ENCODE results near the gene MRPL44. TPM values are rescaled to one million over a fixed set of nuclear protein-coding genes. Genes with fewer than 3 reads are reported as not detected.
A peak's percentile ranks its signal among the peaks of the same experiment; 100 is the strongest.

Gene MRPL44
- total RNA-seq, 2 experiments from 2014 or later: 37.5 to 39.7 TPM

DNA sequence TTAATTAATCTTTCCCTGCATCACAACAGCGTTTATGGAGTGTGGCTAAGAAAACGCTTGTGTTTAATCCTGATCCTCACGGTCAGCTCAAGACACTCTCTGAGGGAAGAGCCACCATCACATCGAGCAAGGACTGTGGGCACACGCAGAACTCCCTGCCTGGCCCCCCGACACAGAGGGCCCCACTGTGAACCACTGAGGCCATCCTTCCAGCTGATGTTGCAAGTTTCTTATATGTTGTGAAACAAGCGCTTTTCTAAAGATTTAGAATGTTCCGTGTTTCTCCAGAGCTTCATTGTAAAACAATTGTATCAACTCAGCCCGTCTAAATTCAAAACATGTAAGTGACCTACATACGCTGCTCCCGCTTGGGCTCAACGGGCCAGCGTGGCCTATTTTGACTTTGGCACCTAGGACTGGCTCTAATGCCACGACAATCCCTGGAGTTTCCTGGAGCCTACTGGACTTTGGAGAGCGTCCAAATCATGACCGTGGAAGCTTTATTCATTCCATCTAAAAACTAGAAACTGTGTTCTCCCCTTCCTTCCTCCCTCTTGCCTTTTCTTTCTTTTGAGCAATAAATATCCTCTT lies 46.9 kb downstream of the MRPL44 start:
- ATAC-seq (no peak), DNase-seq (no peak)
- Mint-ChIP-seq H3K4me3 (no peak overlapping the region), H3K4me1 (no peaks in the 10 kb centered on the region), H3K9me3 (ENCODE audit: low read depth) (no peaks in the 10 kb centered on the region), H3K36me3 (ENCODE audit: low read depth) (peaks cover 7% of the 10 kb centered on the region), H3K27me3 (no peaks in the 10 kb centered on the region), H3K27ac (no peak overlapping the region)
- ChIA-PET CTCF (interaction anchor here (1.1 to 2.2 kb wide), 3 partner anchors 12 to 365 kb away, joined by 3 to 7 read pairs (median 6); no protein-coding TSS in a partner anchor), POLR2A (interaction anchor here (0.5 kb wide), 1 partner anchor 520 kb away, joined by 3 read pairs; no protein-coding TSS in a partner anchor)
- intact Hi-C loops (cut with DNase I, micrococcal nuclease): no loop called here

DNA sequence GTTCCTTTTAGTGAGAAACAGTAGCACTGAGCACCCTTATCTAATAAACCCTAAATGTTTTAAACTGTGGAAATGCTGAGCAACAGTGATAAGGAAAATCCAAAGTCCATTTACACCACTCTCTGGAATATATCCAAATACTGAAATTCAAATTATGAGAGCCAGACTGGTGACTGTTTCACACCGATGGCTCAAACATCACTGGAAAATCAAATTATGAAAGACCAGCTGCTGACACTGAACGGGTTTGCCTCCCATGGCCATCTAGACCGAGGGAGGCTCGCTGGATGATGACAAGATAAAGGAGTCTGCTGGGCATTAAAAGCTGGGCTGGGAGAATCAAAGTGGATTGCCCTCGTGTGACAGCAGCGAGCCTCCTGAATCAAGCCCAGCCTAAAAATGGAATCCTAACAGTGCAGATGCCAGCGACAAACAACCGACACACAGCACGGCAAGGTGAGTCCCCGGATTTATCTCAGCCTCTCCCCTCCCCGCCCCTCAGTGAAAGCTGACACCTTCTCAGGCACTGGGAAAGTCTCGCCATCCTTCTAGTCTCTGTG lies 51.5 kb downstream of the MRPL44 start:
- Mint-ChIP-seq H3K36me3 (ENCODE audit: low read depth) (no peaks in the 10 kb centered on the region), H3K4me1 (peaks cover 5% of the 10 kb centered on the region), H3K27me3 (no peaks in the 10 kb centered on the region), H3K4me3 (no peak overlapping the region), H3K9me3 (ENCODE audit: low read depth) (no peaks in the 10 kb centered on the region), H3K27ac (no peak overlapping the region)
- ATAC-seq (no peak), DNase-seq (no peak)
- intact Hi-C loops (cut with DNase I, micrococcal nuclease): no loop called here
- ChIA-PET CTCF (interaction anchor here (3.5 kb wide), 1 partner anchor 14 kb away, joined by 16 read pairs; no protein-coding TSS in a partner anchor), POLR2A (no interaction called here)

DNA sequence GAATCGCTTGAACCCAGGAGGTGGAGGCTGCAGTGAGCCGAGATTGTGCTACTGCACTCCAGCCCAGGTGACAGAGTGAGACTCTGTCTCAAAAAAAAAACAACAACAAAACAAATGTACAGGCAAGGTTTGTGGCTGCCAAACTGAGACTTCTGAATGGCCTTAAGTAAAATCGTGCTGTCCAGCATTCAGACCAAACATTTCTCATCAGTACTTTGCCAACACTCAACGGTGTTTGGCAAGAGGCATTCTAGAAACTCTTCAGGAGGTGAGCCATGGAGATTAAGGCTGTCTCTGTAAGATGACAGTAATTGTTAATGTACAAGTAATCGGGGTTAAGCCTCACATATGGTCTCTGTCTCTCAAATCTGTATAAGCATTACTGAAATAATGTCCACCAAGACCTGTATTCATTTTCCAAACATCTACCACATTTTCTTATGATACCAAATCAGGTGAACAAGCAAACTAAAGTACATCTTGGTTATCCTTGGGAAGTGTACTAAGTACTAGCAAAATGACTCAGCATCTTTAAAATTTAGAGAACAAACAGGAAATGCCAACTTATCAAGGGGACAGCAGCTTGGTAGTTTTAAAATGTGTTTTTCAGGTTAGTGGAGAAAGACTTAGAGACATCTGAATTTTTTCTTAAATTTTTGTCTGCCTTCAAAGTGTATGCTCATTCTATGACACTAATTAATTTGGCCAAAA lies 52.5 kb downstream of the MRPL44 start:
- intact Hi-C loops (cut with DNase I, micrococcal nuclease): no loop called here
- Mint-ChIP-seq H3K27ac (no peak overlapping the region), H3K4me3 (no peak overlapping the region), H3K9me3 (ENCODE audit: low read depth) (no peaks in the 10 kb centered on the region), H3K36me3 (ENCODE audit: low read depth) (no peaks in the 10 kb centered on the region), H3K4me1 (peaks cover 5% of the 10 kb centered on the region), H3K27me3 (no peaks in the 10 kb centered on the region)
- DNase-seq: no peak
- ChIA-PET POLR2A (no interaction called here), CTCF (interaction anchor here (1.2 to 3.5 kb wide), 2 partner anchors 15 to 16 kb away, joined by 10 to 16 read pairs; no protein-coding TSS in a partner anchor)
- no peak for ATAC-seq

DNA sequence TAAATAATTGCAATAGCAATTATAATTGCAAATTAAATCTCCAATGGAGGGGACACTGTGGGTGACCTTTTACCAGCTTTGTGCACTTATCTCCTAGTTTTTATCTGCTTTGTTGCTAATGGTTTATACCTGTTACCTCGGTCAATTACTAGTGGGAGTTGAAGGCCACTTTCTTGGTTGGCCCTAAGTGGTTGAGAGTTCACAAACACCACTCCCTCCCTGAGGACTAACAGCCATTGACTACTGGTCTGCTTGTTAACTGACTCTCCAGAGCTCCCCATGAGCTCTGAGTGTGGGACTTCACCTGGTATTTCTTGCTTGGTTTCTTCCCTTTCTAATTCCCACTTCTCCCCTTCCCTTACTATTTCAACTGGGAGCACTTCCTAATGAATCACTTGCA lies 54.6 kb downstream of the MRPL44 start:
- no peaks in the 10 kb centered on the region for H3K27me3 Mint-ChIP-seq
- POLR2A ChIA-PET: no interaction called here
- H3K36me3 Mint-ChIP-seq (ENCODE audit: low read depth): no peaks in the 10 kb centered on the region
- intact Hi-C loops (cut with DNase I, micrococcal nuclease): no loop called here
- no peak for DNase-seq
- ATAC-seq: no peak
- H3K4me1 Mint-ChIP-seq: peaks cover 18% of the 10 kb centered on the region
- H3K27ac Mint-ChIP-seq: no peak overlapping the region
- CTCF ChIA-PET: no interaction called here
- H3K9me3 Mint-ChIP-seq (ENCODE audit: low read depth): no peaks in the 10 kb centered on the region
- no peak overlapping the region for H3K4me3 Mint-ChIP-seq

DNA sequence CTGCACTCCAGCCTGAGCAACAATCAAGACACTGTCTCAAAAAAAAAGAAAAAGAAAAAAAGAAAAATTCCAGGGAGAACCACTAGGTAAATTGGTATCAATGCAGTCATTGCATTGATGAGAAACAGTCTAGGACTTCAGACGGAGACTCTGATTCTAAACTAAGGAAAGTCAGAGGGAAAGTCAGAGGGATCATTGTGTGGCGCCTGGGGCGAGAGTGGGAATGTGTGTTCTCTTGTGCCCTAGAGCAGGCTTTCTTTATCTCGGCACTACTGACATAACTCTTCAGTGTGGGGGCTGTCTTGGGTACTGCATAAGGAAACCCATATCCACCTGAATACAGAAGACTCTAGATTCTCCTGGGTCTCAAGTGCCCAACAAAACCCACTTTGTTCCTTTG lies 57.1 kb downstream of the MRPL44 start:
- CTCF ChIA-PET: no interaction called here
- ATAC-seq (no peak), DNase-seq (no peak)
- intact Hi-C loops (cut with DNase I, micrococcal nuclease): no loop called here
- H3K9me3 Mint-ChIP-seq (ENCODE audit: low read depth): no peaks in the 10 kb centered on the region
- H3K27ac Mint-ChIP-seq: no peak overlapping the region
- H3K4me1 Mint-ChIP-seq: peaks cover 22% of the 10 kb centered on the region
- H3K27me3 Mint-ChIP-seq: no peaks in the 10 kb centered on the region
- H3K4me3 Mint-ChIP-seq: no peak overlapping the region
- POLR2A ChIA-PET: no interaction called here
- H3K36me3 Mint-ChIP-seq (ENCODE audit: low read depth): no peaks in the 10 kb centered on the region

DNA sequence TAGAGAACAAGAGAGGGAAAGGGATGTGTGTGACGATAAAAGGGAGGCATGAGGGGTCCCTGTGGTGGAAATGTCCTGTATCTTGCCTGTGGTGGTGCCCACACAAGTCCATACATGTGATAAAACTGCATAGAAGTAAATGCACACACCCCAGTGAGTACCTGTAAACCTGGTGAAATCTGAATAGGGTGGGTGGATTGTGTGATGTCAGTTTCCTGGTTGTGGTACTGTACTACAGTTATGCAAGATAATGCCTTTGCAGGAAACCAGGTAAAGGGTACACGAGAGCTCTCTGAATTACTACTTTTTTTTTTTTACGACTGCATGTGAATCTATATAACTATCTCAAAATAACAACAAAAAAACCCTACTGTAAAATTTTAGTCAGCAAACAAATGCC lies 59.7 kb downstream of the MRPL44 start:
- peaks cover 22% of the 10 kb centered on the region for H3K4me1 Mint-ChIP-seq
- H3K36me3 Mint-ChIP-seq (ENCODE audit: low read depth): peaks cover 4% of the 10 kb centered on the region
- ChIA-PET CTCF (interaction anchor here (1.1 kb wide), 1 partner anchor 23 kb away, joined by 4 read pairs; no protein-coding TSS in a partner anchor), POLR2A (no interaction called here)
- H3K27ac Mint-ChIP-seq: no peak overlapping the region
- peak; percentile 75 for ATAC-seq
- no peak overlapping the region for H3K4me3 Mint-ChIP-seq
- intact Hi-C loops (cut with DNase I, micrococcal nuclease): no loop called here
- no peaks in the 10 kb centered on the region for H3K27me3 Mint-ChIP-seq
- no peak for DNase-seq
- H3K9me3 Mint-ChIP-seq (ENCODE audit: low read depth): no peaks in the 10 kb centered on the region

Other genes starting within 250 kb of the MRPL44 start
- gene AP1S3, start 119.9 kb upstream of the MRPL44 start, total RNA-seq: 10 to 100 TPM in 1 of 2 experiments, 1 to 10 TPM in 1; 8.8 to 10.1 TPM
- gene WDFY1, start 12.1 kb upstream of the MRPL44 start, total RNA-seq: 10 to 100 TPM; 33.6 to 37.5 TPM
- gene SERPINE2, start 81.8 kb downstream of the MRPL44 start, total RNA-seq: 10 to 100 TPM; 30.9 to 46.6 TPM